GM12875 (cell line): ENCODE results near the gene SLC7A9.

ENCODE experiments used
- H3K4me3 ChIP-seq: one replicate; pipeline ENCODE4 v1.5.1; 2011; ENCODE audit warnings: low read depth, low read length, control low read depth
- TF ChIP-seq, protein P1 (sequence below): IDR thresholded peaks from 2 replicates; pipeline ENCODE4 v1.5.1; 2011; ENCODE audit warnings: low read depth, mild to moderate bottlenecking, control low read depth, inconsistent platforms, low read length, moderate library complexity, borderline replicate concordance; ENCODE audit not compliant: insufficient read depth

The SLC7A9 gene

DNA sequence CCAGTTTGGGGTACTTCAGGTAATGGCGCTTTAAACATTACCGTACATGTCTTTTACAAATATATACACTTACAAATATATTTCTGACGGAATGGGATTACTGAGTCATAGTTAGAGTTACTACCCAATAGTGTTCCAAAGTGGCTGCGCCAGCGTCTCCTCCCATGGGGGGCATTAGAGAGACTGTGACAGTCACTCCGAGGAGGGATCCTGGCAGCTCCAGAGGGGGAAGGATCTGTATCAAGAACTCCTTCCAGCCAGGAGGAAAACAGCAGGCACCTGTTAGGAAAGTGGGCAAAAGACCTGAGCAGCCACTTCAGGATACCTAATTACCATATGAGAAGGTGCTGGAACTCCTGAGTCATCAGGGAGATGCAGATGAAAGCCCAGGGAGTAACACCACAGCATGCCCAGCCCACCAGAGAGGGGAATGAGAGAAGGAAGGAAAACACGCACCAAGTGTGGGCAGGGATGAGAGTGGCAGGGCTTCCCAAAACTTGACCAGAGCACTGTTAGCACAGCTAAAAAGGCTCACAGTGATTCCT lies 52.9 kb downstream of the SLC7A9 start:
- H3K4me3 ChIP-seq, result no peak overlapping the region
- TF ChIP-seq, protein P1, sequence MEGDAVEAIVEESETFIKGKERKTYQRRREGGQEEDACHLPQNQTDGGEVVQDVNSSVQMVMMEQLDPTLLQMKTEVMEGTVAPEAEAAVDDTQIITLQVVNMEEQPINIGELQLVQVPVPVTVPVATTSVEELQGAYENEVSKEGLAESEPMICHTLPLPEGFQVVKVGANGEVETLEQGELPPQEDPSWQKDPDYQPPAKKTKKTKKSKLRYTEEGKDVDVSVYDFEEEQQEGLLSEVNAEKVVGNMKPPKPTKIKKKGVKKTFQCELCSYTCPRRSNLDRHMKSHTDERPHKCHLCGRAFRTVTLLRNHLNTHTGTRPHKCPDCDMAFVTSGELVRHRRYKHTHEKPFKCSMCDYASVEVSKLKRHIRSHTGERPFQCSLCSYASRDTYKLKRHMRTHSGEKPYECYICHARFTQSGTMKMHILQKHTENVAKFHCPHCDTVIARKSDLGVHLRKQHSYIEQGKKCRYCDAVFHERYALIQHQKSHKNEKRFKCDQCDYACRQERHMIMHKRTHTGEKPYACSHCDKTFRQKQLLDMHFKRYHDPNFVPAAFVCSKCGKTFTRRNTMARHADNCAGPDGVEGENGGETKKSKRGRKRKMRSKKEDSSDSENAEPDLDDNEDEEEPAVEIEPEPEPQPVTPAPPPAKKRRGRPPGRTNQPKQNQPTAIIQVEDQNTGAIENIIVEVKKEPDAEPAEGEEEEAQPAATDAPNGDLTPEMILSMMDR, result no peak

DNA sequence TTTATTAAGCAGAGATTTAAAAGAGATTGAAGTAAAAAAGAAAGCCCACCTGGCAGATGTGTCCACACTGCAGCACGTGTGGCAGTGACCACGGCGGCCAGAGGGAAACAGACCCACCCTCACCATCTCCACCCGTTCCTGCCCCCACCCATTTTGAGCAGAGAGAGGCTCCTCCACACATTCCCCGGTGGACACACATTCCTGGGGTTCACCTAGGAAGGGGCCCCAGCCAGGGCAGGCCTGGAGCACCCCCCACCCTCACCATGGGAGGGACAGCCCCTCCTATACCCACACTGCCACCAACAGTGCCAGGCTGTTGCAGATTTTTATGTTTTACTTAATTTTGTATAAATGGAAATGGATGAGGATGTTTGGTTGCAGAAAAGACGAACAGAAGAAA lies 54.9 kb downstream of the SLC7A9 start:
- no peak overlapping the region for H3K4me3 ChIP-seq
- TF ChIP-seq, protein P1, result no peak

DNA sequence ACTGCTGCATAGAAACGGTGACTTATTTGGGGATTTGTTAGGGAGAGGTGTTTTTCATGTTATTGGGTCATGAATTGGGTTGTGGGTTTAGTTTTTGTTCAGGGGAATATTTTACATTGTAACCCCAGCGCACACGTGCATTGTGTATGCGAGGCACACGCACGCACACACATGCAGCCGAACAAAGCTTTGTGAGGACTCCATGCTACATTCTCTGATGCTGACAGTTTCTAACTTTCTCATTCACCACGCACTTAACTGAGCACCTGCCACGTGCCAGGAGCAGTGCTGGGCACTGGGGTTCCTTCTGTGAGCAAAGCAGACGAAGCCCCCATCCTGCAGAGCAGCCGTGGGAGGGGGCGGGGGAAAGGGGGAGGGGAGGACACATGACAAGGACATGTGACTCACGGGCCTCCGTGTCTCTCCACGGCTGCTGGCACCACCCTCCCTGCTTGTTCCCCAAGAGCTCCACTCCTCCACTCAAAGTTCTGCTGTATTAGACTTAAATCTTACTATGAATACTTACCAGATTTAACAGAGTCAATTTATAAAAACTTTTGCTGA lies 55.6 kb downstream of the SLC7A9 start:
- TF ChIP-seq, protein P1, result no peak
- no peak overlapping the region for H3K4me3 ChIP-seq

DNA sequence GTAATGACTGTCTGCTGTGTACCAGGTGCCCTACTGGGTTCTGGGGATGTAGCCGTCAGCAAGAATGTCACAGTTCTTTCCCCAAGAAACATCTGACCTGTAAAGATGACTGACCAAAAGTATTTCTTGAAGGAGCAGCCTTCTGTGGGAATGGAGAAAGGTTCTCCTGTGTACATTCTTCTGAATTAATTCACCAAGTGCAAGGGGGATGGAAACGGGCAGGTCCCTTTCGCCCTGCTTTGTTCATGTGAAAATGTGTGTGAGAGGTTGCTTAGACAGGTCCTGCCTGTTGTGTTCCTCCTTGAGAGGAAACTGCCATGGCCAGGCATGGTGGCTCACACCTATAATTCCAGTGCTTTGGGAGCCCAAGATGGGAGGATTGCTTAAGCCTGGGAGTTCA lies 57.0 kb downstream of the SLC7A9 start:
- TF ChIP-seq, protein P1, result no peak
- no peak overlapping the region for H3K4me3 ChIP-seq

DNA sequence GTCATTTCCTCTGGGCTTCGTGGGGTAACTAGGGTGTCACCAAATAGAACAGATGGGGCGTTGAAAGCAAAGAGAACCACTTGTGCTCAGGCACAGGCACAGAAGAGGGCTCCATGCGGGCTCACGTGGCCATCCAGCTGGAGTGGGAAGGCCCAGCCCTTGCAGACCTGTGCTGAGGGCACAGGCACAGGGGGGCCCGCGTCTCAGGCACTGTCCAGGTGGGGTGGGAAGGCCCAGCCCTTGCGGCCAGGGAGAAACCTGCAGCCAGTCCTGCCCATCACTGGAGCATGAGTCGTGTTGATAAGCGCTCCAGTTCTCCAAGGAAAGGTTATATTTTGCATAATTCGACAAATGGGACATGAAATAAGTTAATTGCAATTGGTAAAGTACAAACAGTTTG lies 57.5 kb downstream of the SLC7A9 start:
- H3K4me3 ChIP-seq, result no peak overlapping the region
- TF ChIP-seq, protein P1, result no peak

DNA sequence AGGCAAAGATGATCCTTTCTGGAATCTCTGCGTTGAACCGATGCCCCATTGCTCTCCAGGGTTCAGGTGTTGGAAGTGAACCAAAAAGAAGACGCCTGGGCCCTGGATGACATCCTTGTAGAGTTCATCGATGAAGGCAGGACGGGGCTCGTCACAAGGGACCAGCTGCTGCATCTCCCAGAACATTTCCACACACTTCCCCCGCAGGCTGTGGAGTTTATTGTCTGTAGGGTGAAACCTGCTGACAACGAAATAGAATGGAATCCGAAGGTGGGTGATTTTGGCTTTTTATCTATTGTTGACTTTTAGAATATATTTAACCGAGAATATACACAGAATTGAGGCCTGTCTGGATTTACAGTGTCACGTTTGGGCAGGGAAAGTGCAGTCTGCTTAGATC lies 58.4 kb downstream of the SLC7A9 start:
- no peak overlapping the region for H3K4me3 ChIP-seq
- TF ChIP-seq, protein P1, result no peak

DNA sequence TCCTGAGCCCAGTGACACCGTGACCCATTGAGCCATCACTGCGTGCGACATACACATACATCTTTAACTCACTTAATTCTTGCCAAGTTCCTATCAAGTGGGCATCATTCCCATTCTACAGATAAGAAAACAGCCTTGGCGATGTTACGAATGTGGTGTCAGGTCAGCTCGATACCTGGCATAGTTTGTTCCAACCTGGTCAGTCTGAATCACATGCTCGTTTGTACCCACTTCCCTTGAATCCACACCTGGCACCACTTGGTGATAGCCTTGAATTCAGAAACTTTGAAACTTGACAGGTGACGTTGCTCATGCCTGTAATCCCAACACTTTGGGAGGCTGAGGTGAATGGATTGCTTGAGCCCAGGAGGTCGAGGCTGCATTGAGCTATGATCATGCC lies 59.1 kb downstream of the SLC7A9 start:
- TF ChIP-seq, protein P1, result no peak
- no peak overlapping the region for H3K4me3 ChIP-seq
